Right lobe of liver (tissue), 6 donors: Measurements from ENCODE around the gene CHMP2B. TPM values are rescaled to one million over a fixed set of nuclear protein-coding genes. Genes with fewer than 3 reads are reported as not detected.

Source experiments
- ATAC-seq, 4 donors: fragments of 200-7000 bp; cut with Tn5 transposase; one replicate each; pipeline ENCODE4 v1.9.1; 2020; ENCODE audit warnings: mild to moderate bottlenecking in 4 of 4, moderate library complexity in 4 of 4
- DNase-seq, 3 donors: peaks; one replicate each; pipeline ENCODE4 v3.0.0-alpha.2; 2020
- H3K27ac ChIP-seq, 3 donors: fragments of 200-600 bp; one replicate each; pipeline ENCODE4 v1.8.0; 2022
- H3K27me3 ChIP-seq, 2 donors: fragments of 200-600 bp; one replicate each; pipeline ENCODE4 v1.8.0; 2022
- H3K36me3 ChIP-seq, 4 donors: fragments of 200-600 bp; sonication (generic) in 1 of 4; one replicate each; pipeline versions ENCODE4 v1.5.1 to v1.8.0; 2017 to 2022; ENCODE audit warnings: control low read depth in 1 of 4
- H3K4me1 ChIP-seq, 4 donors: fragments of 200-600 bp; sonication (generic) in 1 of 4; one replicate each; pipeline versions ENCODE4 v1.5.1 to v1.8.0; 2017 to 2022; ENCODE audit warnings: control low read depth in 1 of 4
- H3K4me3 ChIP-seq, 3 donors: fragments of 200-600 bp; one replicate each; pipeline ENCODE4 v1.8.0; 2022
- H3K9me3 ChIP-seq, 4 donors: fragments of 200-600 bp; sonication (generic) in 1 of 4; one replicate each; pipeline versions ENCODE4 v1.5.1 to v1.8.0; 2017 to 2022; ENCODE audit warnings: control low read depth in 1 of 4
- POLR2A ChIP-seq: fragments of 450-650 bp; IDR thresholded peaks from one replicate; pipeline ENCODE4 v1.6.1; 2017; ENCODE audit warnings: antibody characterized with exemption, mild to moderate bottlenecking
- WGBS: methylation state at CpG from one replicate; pipeline ENCODE4 v1.1.6; 2018; ENCODE audit warnings: low coverage, low lambda C conversion rate; ENCODE audit not compliant: insufficient coverage; ENCODE audit errors: missing lambda C conversion rate; 5-methylcytosine and 5-hydroxymethylcytosine counted together
- intact Hi-C, 2 donors: fragments of 100-400 bp; cut with DNase I; formaldehyde crosslinking; loops; one replicate each; pipeline versions ENCODE4 v1.11.2 to v1.14.1; 2022
- total RNA-seq, 6 experiments: library from RNA; depleted of rRNA in 2 of 6; stranded (reverse); fragments of >200 nt in 2 of 6; fragmentation: NEBNext Ultra II Directional in 3 of 6; extraction: Animal tissue kit (Norgen Biotek cat#: 25700) in 3 of 6; gene quantifications; one replicate each; pipeline versions ENCODE4 v1.1.0 to v1.2.4, GENCODE V29; 2016 to 2023
- TF ChIP-seq, protein P1 (sequence below), 4 donors: fragments of 200-600 bp in 3 of 4; fragments of 450-650 bp in 1 of 4; IDR thresholded peaks; one replicate each; pipeline versions ENCODE4 v1.5.1 to v1.8.0; 2016 to 2022; ENCODE audit warnings: antibody characterized with exemption in 4 of 4, mild to moderate bottlenecking in 2 of 4
- donor health status: DM: no; HTN: yes; CAD: no.
- donor health status: DM: no; HTN: no; CAD: no.
- donor health status: DM: no; HTN: no; CAD: no.
- donor health status: DM: no; HTN: yes; CAD: no.
- donor health status: DM: no; HTN: yes; CAD: no.

The CHMP2B gene
- total RNA-seq, 6 experiments from 2014 or later, result 16.9 to 34.8 (median 21.3) TPM

DNA sequence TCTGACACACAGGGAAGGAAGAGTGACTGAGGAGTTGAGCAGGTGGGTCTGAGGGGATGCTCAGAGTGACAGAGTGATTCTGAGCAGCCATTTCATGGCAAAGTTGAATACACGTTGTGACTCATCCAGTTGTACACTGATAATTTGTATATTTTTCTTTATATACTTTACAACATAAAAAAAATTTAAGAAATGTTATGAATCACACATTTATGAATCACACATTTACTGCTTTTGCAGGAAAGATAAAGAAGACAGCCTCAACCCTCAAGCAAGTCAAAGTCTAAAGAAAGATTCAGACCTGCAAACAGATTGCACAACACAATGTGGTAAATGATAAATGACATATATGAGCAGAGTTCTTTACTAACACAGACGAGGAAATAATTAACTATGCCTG lies 21.0 kb upstream of the CHMP2B start:
- TF ChIP-seq POLR2A, result no peak
- TF ChIP-seq, protein P1, sequence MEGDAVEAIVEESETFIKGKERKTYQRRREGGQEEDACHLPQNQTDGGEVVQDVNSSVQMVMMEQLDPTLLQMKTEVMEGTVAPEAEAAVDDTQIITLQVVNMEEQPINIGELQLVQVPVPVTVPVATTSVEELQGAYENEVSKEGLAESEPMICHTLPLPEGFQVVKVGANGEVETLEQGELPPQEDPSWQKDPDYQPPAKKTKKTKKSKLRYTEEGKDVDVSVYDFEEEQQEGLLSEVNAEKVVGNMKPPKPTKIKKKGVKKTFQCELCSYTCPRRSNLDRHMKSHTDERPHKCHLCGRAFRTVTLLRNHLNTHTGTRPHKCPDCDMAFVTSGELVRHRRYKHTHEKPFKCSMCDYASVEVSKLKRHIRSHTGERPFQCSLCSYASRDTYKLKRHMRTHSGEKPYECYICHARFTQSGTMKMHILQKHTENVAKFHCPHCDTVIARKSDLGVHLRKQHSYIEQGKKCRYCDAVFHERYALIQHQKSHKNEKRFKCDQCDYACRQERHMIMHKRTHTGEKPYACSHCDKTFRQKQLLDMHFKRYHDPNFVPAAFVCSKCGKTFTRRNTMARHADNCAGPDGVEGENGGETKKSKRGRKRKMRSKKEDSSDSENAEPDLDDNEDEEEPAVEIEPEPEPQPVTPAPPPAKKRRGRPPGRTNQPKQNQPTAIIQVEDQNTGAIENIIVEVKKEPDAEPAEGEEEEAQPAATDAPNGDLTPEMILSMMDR (IDR thresholded peaks at IDR 0.05), result no peak
- Histone ChIP-seq H3K27ac (no peak overlapping the region), H3K4me3 (no peak overlapping the region), H3K36me3 (no peaks in the 10 kb centered on the region), H3K4me1 (peaks cover 0 to 16% (median 0%) of the 10 kb centered on the region in 4 donors), H3K9me3 (no peaks in the 10 kb centered on the region), H3K27me3 (no peaks in the 10 kb centered on the region)
- ATAC-seq (peak; percentile 73 to 95 (median 82)), DNase-seq (no peak)
- WGBS, result 0% methylated on average over 2 of the region's 2 CpGs
- intact Hi-C loops, result no loop called here

GRCh38 chr3:87206635-87207034 lies 20.5 kb upstream of the CHMP2B start:
- DNase-seq, result no peak
- H3K4me1 ChIP-seq, result peaks cover 0 to 16% (median 0%) of the 10 kb centered on the region in 4 donors
- H3K9me3 ChIP-seq, result no peaks in the 10 kb centered on the region
- H3K27ac ChIP-seq, result no peak overlapping the region
- H3K27me3 ChIP-seq, result no peaks in the 10 kb centered on the region
- H3K36me3 ChIP-seq, result no peaks in the 10 kb centered on the region
- intact Hi-C loops, result no loop called here
- TF ChIP-seq POLR2A, result no peak
- TF ChIP-seq, protein P1 (IDR thresholded peaks at IDR 0.05), result no peak
- no peak for ATAC-seq
- no peak overlapping the region for H3K4me3 ChIP-seq
- 41% methylated on average over 1 of the region's 1 CpG for WGBS

- H3K4me1 ChIP-seq, result peaks cover 0 to 16% (median 0%) of the 10 kb centered on the region in 4 donors
- no peak overlapping the region for H3K4me3 ChIP-seq
- H3K27ac ChIP-seq, result no peak overlapping the region
- DNase-seq (no peak), ATAC-seq (no peak)
- H3K36me3 ChIP-seq, result no peaks in the 10 kb centered on the region
- WGBS, result 61% methylated on average over 1 of the region's 1 CpG
- intact Hi-C loops, result no loop called here
- no peaks in the 10 kb centered on the region for H3K9me3 ChIP-seq
- H3K27me3 ChIP-seq, result no peaks in the 10 kb centered on the region
- TF ChIP-seq, protein P1 (IDR thresholded peaks at IDR 0.05), result no peak
- no peak for TF ChIP-seq POLR2A
Observed at GRCh38 chr3:87207460-87207859, 19.6 kb upstream of the CHMP2B start.

DNA sequence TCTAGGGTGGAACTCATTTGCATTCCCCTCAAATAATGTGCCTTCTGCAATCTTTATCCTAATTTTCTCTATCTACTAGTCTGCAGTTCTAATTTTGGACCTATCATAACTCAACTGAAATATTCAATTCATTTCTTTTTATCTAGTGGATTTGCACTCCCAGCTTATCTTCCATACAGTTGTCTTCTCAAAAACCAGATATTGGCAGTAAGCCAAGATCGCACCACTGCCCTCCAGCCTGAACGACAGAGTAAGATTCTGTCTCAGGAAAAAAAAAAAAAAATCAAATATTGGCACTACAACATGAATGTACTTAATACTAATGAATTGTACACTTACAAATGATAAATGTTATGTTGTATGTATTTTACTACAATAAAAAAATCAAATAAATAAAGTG lies 18.0 kb upstream of the CHMP2B start:
- Histone ChIP-seq H3K27me3 (no peaks in the 10 kb centered on the region), H3K4me3 (no peak overlapping the region), H3K36me3 (no peaks in the 10 kb centered on the region), H3K9me3 (no peaks in the 10 kb centered on the region), H3K4me1 (peaks cover 0 to 16% (median 0%) of the 10 kb centered on the region in 4 donors), H3K27ac (no peak overlapping the region)
- intact Hi-C loops, result no loop called here
- DNase-seq (no peak), ATAC-seq (no peak)
- TF ChIP-seq, protein P1 (IDR thresholded peaks at IDR 0.05), result no peak
- TF ChIP-seq POLR2A, result no peak
- 18% methylated on average over 2 of the region's 2 CpGs for WGBS

DNA sequence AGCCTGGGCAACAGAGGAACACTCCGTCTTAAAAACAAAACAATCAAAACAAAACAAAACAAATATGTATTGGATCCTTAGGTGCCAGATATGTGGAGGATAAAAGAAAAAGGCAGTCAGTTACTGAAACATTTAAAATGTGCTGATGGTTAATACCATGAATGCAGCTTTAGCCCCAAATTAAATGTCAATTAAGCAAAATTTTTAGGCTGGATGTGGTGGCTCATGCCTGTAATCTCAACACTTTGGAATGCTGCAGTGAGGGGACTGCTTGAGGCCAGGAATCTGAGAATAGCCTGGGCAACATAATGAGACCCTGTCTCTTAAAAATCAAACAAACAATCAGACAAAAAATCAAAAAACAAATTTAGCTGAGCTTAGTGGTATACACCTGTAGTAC lies 8.5 kb upstream of the CHMP2B start:
- Histone ChIP-seq H3K36me3 (no peaks in the 10 kb centered on the region), H3K9me3 (no peaks in the 10 kb centered on the region), H3K4me3 (no peak overlapping the region), H3K4me1 (no peaks in the 10 kb centered on the region), H3K27me3 (no peaks in the 10 kb centered on the region), H3K27ac (no peak overlapping the region)
- WGBS, result 89% methylated on average over 1 of the region's 1 CpG
- DNase-seq, result no peak
- intact Hi-C loops, result no loop called here
- TF ChIP-seq, protein P1 (IDR thresholded peaks at IDR 0.05), result no peak
- TF ChIP-seq POLR2A, result no peak
- ATAC-seq, result no peak
